Fibroblast of skin of left quadriceps (primary cell): ENCODE data around the gene TIMM22.
"Not testable (repeated sequence)": the region's sequence is repeated elsewhere in the genome, so short reads cannot be mapped to it uniquely, and the experiment has no call there.

Experiments used
- DNase-seq, 2 experiments: peaks; one replicate each; pipeline ENCODE4 v3.0.0-alpha.2; 2013; ENCODE audit warnings: low read depth in 2 of 2

TIMM22 gene

GRCh38 chr17:1039511-1040215 lies 42.7 kb downstream of the TIMM22 start:
- no peak for DNase-seq

- DNase-seq: no peak
These were observed 43.3 kb downstream of the TIMM22 start for GRCh38 chr17:1040216-1040600.

- no peak for DNase-seq
These were observed 44.8 kb downstream of the TIMM22 start for GRCh38 chr17:1041746-1042145.

GRCh38 chr17:1042486-1042885 lies 45.6 kb downstream of the TIMM22 start:
- no peak for DNase-seq

GRCh38 chr17:1043601-1044251 lies 46.8 kb downstream of the TIMM22 start:
- DNase-seq: no peak

GRCh38 chr17:1044387-1045009 lies 47.6 kb downstream of the TIMM22 start:
- not testable (repeated sequence) for DNase-seq

- DNase-seq: no peak
These were observed 48.5 kb downstream of the TIMM22 start for GRCh38 chr17:1045456-1045855.

GRCh38 chr17:1047177-1047878 lies 50.4 kb downstream of the TIMM22 start:
- DNase-seq: no peak

- no peak for DNase-seq
These were observed 51.0 kb downstream of the TIMM22 start for GRCh38 chr17:1047879-1048470.

- not testable (repeated sequence) for DNase-seq
These were observed 51.7 kb downstream of the TIMM22 start for GRCh38 chr17:1048516-1049115.

- no peak for DNase-seq
These were observed 52.7 kb downstream of the TIMM22 start for GRCh38 chr17:1049446-1050225.

- no peak for DNase-seq
These were observed 53.5 kb downstream of the TIMM22 start for GRCh38 chr17:1050246-1050995.

GRCh38 chr17:1050996-1051925 lies 54.3 kb downstream of the TIMM22 start:
- no peak for DNase-seq
